OCI-LY1 (cell line): ENCODE data around the gene FZD2.

ENCODE experiments used
- CTCF ChIP-seq: fragments of 200-600 bp; sonication (generic), shearing (Covaris generic); IDR thresholded peaks from 2 replicates; pipeline ENCODE4 v1.5.1; 2017; ENCODE audit warnings: mild to moderate bottlenecking, antibody characterized with exemption, low read length, moderate library complexity, mixed read lengths
- EZH2 ChIP-seq: fragments of 200-600 bp; sonication (generic), shearing (Covaris generic); IDR thresholded peaks from 2 replicates; pipeline ENCODE4 v1.8.0; 2017; ENCODE audit warnings: borderline replicate concordance, mixed run types, mild to moderate bottlenecking, antibody characterized with exemption, low read length, moderate library complexity, mixed read lengths

- TF ChIP-seq CTCF (no peak), EZH2 (no peak)
Observed at GRCh38 chr17:44589316-44590071, 32.2 kb downstream of the FZD2 start.
